T-helper 1 cell treated with Interleukin-12 subunit alpha and Interleukin-12 subunit beta and Interleukin-4 antibody, amounts not matched to agents 30 ng/mL and 1 ng/mL, for 36 hours (primary cell): ENCODE results near the gene SULT1C2. TPM values are rescaled to one million over a fixed set of nuclear protein-coding genes. Genes with fewer than 3 reads are reported as not detected.

Experiments used
- intact Hi-C: fragments of 100-400 bp; cut with micrococcal nuclease; formaldehyde crosslinking; loops from one replicate; pipeline ENCODE4 v1.15.1; 2024
- total RNA-seq: library from RNA; stranded (reverse); gene quantifications from 2 replicates; pipeline ENCODE4 v1.2.3, GENCODE V29; 2022

Gene SULT1C2
- total RNA-seq, 1 donor from 2014 or later, result not detected

DNA sequence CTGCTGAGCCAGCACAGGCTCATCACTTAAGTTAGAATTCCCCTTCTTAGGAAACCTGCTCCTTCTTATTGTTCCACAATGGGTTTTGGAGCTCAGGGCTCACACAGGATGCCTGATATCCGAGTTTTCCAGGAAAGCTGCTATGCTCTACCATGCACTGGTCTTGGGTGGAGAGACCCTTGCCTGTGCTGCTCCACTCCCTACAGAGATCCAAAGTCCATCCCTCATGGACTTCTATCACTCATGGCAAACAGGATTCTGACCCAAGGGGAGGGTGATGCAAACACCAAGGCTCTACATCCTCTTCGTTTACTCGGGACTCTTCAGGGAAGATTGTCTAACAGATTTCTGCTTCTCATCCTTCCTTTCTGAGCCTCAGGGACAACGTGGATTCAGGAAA is 5.2 kb downstream of the SULT1C2 start:
- intact Hi-C loops, result no loop called here

DNA sequence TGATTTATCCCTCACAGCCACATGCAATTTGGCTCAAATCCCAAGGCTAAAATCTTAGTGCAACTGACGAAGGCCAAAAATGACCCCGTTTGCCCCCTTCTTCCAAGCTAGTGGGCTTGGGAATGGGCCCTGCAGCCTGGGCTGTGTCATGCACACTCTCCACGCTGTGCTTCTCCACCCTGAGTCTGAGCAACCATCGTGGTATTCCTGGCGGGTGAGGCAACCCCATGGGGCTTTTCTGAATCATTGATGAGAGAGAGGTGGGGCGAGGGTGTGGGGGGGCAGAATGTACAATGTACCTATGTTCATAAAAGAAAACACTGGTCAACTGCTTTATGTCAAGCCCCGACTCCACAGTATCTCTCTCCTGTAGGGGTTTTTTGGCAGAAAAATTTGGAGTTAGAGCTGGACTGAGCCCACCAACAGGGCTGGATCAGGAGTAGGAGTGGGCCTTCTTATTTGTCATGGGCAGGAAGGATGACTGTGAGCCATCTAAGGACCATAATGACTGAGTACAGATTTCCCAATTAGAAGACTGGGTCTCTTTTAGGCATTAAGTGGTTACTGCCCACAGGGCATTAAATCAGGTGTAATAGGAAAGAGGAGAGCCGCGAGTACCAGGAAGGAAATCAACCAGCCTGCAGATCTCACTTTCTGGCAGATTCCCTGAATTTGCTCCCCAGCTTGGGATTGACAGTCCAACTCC is 8.9 kb downstream of the SULT1C2 start:
- intact Hi-C loops, result no loop called here

DNA sequence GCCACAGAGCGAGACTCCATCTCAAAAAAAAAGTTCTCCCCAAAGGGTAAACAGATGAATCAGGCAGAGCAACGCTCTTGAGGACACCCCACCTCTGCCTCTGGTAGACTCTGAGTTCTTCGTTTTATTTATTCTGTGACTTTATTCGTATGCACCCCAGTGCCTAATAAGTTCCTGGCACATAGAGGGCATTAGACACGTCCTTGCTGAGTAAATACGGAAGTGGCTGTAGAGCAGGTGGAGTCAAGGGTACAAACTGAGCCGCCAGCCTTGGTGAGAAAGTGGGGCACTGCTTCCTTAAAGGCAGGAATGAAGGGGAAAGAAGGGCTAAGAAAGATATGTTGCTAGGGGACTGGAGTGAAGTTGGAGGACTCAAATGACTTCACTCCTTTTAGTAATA is 12.9 kb downstream of the SULT1C2 start:
- intact Hi-C loops, result no loop called here

DNA sequence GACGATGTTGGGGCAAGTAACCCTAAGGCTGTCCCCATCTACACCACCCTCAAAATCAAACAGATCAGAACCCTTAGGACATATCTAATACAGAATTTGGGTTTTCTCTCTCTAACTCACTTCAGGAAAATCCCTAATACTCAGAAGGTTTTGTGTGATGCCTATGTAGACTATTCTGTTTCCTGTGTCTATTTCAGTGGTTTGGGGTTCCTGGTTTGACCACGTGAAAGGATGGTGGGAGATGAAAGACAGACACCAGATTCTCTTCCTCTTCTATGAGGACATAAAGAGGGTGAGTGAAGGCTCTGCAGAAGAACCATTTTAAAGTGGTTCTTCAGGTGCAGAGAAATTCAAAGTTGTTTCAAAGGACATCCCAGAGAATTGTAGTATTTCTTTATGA is 16.3 kb downstream of the SULT1C2 start:
- intact Hi-C loops, result no loop called here

DNA sequence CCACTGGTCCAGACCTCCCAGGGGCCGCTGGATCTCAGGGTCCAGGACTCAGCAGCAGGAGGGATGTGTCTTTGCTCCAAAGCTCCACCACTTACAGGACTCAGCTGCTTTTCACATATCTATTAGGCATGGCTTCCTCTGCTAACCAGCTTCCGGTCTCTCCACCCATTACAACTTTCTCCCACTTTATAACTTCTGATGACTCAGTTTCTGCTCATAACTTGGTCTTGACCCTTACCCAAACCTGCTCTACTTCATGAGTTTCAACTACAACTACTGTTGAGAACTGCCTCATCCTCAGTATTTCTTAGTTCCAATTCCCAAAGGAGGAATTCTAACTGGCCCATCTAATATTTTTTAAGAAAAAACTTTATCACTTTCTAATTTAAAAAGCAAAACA is 17.2 kb downstream of the SULT1C2 start:
- intact Hi-C loops, result no loop called here

DNA sequence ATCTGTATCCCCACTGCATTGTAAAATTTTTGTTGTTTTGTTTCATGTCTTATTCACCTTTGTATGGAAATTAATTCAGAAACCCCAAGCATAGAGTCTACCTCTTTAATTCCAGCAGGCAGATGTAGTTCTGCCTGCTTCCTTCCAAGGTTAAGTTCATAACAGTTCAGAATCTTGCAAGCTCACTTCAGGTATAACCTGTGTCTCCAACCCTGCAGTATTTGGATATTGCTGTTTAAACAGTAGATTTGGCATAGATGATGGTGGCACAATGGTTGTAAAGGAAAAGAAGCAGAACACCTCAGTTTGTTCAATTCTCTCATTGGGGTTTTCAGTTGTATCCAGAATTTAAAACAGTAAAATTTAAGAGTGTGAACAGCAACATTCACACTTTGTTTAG is 21.2 kb downstream of the SULT1C2 start:
- intact Hi-C loops, result no loop called here

DNA sequence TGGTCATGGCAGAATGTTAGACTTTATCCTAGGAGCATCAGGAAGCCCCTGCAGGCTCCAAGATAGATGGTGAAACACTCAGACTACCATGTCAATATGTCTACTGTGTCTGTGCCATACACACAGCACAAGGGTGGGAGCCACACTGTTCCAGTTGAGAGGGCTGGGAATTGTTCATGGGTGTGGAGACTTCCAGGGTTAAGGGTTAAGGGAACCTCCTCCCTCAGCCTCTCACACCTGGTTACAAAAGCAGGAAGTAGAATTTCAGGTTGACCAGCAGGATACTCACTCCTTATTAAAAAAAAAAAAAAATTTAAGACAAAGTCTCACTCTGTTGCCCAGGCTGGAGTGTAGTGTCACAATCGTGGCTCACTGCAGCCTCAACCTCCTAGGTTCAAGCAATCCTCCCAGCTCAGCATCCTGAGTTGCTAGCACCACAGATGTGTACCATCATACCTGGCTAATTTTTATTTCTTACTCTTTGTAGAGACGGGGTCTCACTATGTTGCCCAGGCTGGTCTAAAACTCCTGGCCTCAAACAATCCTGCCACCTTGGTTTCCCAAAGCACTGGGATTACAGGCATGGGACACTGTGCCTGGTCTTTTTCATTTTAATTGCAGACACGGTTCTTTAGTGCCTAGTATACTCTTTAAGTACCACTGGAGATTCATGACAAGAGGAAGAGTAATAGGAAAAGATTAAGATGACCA is 26.0 kb downstream of the SULT1C2 start:
- intact Hi-C loops, result no loop called here

DNA sequence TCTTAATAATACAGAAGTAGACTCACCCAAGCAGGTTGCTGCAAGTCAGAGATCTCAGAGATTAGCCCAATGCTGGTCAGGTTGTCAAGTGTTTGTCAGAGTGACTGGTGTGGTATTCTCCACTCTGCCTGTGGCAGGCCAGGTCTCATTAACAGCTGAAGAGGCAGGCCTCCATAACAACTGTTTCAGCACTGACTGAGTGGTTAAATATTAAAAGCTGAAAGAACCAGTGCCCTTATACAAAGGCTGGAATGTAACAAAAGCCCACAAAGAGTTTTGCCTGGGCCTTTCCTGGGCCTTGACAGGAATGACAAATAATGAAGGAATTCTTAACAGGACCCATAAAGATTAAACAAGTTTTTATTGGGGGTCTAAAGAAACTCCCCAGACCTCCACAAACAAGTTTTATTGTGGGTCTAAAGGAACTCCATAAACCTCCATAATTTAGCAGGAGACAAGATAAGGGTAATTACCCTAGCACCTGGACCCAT is 26.8 kb downstream of the SULT1C2 start:
- intact Hi-C loops, result no loop called here

DNA sequence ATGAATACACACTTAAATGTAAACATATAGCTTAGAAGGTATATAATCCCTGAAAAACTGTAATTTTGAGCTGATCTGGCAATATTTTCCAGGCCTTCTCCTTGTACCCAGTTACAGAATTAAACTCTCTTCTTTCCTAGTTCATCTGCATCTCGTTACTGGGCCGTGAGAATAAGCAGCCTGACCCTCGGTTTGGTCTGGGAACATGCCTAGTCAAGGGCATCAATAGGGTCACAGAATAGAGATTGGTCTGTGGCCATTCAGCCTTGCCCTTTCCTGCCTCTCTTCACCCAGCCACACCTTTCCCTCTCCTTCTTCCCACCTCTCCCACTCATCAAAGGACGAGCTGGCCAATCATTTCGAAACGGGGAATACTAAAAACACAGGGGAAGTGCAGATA is 27.3 kb downstream of the SULT1C2 start:
- intact Hi-C loops, result no loop called here

DNA sequence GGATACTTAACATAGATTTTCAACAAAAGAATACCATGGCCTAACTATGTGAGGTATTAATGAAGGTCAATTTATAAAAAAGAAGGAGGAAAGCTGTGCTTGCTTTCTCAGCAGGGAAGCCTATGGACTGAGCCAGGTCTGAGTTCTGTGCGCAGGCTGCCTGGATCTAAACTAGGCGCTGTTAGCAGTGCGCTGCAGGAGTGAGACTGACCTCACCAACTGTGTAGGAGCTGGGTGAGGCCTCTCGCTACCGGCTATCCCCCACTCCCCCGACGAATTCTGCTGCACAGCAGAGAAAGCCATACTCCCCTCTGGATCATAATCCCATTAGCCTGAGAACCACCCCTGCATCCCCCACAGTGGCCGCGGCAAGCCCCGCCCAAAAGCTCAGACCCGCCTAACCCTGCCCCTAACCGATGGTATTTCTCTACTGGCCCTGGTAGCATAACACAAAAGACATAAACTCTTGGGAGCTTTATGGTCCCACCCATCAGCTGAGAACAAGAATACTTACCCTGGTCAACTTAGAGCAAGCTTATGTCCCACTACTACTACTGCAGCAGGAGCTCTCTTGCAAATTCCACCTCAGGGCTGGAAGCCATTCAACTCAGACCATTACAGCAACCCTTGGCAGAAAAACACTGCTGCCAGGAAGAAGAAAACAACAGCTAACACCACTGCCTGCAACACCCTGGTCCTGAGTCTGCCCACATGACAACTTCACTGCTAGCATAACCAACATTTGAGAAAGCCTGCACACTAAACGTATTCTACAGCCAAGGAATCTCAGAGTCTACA is 28.0 kb downstream of the SULT1C2 start:
- intact Hi-C loops, result no loop called here

DNA sequence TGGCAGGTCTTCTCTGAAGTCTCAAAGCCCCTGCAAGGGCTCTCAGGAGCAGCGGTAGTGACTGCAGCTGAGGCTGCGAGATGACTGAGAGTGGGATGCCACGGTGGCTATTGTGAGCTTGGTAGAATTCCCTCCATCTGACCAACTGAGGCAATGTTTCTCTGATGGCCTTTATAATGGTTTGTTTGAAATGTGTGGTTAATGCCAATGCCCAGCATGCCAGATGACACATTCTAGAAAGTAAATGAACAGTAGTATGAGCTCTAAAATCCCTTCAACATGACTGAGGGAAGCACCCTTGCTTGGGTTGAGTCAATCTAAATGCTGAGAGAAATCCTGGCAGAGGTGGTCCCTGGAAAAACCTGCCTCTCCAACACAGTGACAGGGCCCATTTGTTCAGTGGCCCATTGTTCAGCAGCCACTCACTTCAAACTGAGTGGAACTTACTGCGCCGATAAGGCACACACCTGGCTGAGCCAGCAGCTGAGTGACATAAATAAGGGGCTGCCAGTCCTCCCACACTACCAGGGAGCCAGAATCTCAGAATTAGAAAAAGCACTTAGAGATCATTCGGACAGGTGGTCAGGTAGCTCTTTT is 31.7 kb downstream of the SULT1C2 start:
- intact Hi-C loops, result no loop called here

DNA sequence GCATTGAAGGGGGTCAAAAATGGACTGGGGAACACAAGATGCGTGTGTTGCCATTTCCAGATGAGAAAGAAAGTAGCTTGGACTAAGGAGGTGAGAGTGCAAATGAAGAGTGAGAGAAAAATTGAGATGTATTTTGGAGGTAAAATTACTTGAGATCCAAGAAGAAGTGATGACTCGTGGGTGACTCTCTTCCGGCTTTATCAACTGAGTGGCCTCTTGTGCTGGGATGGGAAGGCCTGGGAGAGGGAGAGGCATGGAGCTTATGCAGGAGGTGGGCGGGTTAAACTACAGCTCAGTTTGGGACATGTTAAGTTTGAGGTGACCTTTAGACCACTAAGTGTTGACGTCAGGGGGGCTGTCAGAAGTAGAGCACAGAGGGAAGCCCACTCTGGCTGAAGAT is 34.9 kb downstream of the SULT1C2 start:
- intact Hi-C loops, result no loop called here

DNA sequence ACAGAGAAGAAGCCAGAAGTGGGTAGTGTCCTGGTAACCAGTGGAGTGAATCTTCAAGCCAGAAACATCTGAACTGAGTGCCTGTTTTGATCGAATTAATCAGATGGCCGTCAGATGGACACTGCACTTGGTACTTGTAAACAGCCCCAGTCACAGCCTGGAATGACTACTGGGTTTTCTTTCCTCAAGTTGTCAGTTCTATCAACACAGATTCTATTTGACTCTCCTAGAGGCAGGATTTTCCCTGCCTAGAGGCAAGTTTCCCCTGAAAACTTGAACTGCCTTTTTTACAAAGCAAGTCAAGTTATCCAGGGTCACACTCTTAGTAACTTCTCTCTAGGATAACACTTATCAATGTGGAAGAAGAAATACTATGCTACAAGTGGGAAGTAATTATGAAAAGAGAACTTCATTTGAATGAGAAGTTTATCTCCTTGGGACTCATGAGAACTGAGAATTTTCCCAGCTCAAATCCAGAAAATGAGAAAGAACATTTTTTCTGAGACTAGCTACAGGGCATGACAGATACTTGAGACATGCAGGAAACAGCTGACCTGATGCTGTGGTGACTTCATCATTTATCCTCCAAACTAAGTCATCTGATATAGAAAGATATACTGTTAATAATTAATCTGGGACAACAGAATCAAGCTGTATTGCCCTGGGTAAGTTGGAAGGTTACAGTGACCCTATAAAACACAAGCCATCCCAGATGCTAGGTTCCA is 36.0 kb downstream of the SULT1C2 start:
- intact Hi-C loops, result no loop called here

DNA sequence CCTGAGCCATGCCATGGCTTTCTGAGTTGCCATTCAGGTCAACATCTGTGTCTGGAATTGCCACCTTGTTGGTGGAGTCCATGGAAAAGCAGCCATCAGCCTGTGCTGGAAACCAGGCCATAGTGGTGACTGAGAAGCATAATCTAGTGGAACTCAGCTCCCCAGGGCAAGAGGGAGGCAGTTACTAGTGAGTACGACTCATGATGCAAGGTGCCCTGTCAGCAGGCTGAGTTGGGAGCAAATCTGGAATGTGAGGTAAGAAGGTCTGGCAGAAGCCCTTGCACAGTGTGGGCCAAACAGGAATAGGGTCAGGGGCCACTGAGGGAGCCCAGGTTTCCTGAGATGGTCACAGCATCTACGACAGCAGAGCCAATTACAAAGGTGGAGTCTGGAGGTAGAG is 37.1 kb downstream of the SULT1C2 start:
- intact Hi-C loops, result no loop called here

DNA sequence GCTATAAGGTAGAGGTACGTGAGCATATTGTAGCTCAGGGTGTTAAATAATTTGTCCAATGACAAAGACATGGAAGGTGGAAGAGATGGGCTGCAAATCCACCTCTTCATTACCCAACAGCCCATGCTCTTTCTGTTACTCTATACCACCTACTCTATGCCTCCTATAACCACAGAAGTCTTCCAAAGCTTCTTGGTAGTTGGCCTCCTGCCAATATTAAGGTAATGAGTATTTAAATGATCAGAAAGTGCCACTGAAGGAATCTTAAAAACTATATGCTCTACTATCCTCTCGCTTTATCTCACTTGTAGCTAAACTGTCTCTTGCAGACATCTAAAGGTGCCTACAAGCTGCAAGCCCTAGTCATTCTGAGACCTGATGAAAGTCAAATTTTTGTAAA is 41.1 kb downstream of the SULT1C2 start:
- intact Hi-C loops, result no loop called here

DNA sequence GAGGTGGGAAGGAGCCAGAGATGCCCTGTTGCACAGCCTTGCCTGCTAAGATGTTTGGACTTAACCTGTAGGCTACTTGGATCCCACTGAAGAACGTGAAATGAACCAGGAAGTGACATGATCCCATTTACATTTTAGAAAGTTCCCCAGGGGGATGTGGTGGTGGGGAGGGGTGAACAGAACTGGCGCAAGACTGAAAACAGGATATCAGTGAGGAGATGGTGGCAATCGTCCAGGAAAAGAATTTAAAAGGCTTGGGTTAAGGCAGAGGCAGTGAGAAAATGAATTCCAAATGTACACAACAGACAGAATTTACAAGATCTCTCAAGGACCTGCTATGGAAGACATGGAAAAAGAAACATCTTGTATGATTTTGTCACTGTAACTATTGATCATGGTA is 42.3 kb downstream of the SULT1C2 start:
- intact Hi-C loops, result no loop called here

DNA sequence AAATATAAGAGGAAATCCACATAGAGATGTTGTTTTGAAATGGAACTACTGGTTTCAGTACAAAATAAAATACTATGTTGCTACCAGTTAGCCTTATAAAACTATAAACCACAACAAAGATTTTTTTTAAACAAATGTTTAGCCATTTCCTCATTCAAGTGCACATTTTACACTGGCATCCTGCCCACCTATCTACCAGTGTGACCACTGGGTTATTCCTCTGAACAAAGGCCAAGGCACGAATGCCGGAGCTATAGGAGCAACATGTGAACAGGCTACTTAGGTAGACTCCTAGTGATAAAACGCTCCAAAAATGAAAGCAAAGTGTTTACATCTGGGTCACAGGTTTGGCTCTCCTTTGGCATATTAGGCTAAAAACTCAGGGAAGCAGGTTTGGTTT is 57.3 kb downstream of the SULT1C2 start:
- intact Hi-C loops, result no loop called here

DNA sequence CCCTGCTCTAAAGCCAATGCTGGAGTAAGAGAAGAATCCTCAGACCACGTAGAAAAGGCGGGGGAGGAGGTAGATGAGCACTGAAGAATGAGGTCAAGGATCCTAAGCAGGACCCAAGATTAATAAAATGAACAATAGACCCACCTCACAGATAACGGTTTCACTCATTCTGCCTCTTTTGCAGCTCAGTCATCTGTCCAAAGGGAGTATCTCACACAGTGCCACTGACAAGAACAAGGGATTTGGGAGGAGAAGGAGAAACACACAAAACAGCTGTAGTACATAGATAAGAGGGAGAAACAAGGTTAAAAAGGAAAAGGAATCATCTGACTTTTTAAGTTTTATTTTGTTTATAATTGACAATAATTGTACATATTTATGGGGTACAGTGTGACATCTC is 58.1 kb downstream of the SULT1C2 start:
- intact Hi-C loops, result no loop called here

DNA sequence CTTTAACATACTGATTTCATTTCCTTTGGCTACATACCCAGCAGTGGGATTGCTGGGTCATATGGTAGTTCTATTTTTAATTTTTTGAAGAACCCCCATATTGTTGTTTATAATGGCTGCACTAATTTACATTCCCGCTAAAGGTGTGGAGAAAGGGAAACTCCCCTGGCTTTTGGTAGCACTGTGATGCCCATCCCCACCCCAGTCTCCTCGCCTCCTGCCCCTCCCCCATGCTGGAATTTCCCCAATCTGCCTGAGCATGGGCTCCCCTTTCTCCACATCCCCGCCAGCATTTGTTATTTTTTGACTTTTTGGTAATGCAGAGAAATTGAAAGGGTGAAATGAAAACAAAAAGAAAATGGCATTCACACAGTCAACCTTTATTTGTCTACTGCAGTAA is 59.1 kb downstream of the SULT1C2 start:
- intact Hi-C loops, result no loop called here

DNA sequence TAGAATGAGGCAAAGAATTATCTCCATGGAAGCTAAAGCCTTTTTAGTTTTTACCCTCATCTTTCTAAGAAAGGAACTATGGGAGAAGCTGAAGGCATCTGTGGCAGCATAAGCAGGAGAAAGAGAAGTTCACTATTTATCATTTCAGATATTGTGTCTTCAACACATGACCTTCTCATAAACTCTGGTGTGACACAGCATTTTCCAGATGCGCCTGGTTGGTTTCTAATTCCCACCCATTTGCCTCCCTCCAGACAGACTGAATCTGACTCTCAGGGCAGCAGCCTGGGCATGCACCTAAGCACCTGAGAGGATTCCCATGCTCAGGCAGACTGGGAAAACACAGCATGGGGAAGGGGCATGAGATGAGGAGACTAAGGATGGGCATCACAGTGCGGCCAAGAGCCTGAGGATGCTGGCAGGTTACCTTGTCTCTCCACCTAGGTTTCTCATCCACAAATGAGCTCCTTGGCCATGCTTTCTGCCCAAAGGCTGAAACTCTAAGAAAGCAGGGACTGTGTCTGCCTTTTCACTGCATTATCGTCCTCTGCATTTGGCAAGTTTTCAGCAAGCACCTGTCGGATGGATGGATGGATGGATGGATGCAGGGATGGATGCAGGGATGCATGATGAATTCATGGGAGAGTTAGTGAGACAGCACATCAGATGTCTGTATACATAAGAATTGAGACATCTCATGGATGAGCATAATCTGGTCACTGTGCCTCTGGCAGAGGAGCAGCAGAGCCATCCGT is 60.3 kb downstream of the SULT1C2 start:
- intact Hi-C loops, result no loop called here

DNA sequence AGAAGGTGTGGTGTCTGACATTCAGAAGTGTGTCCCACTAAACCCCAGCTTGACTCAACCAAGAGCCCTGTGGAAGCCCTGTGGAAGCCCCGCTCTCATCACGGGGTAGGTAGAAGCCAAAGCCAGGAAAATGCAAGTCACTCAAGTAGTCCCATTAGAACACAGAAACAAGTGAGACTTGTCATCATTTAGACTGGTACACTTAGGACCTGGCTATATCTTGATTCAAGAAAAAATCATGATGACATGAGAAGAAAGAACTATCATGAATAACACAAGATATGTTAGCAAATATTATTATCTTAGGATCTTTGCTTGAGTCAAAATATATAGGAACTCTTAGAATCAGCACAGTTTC is 60.9 kb downstream of the SULT1C2 start:
- intact Hi-C loops, result no loop called here
